Gastrocnemius medialis (tissue), 4 donors: ENCODE data around the gene MUC5B.
A peak's percentile ranks its signal among the peaks of the same experiment; 100 is the strongest.

Source experiments
- POLR2A ChIP-seq, 2 donors: fragments of 450-650 bp; IDR thresholded peaks; one replicate each; pipeline ENCODE4 v1.6.1; 2017; ENCODE audit warnings: antibody characterized with exemption in 2 of 2, mild to moderate bottlenecking in 2 of 2, moderate library complexity in 2 of 2
- TF ChIP-seq, protein P1 (sequence below), 5 experiments: fragments of 450-650 bp in 3 of 5; fragments of 200-600 bp in 2 of 5; sonication (generic) in 2 of 5; IDR thresholded peaks in 4 of 5; conservative IDR thresholded peaks in 1 of 5; 1 replicate in 4 of 5; 2 replicates in 1 of 5; pipeline ENCODE4 v1.5.1; 2016 to 2019; ENCODE audit warnings: antibody characterized with exemption in 5 of 5, mild to moderate bottlenecking in 3 of 5, moderate library complexity in 3 of 5

DNA sequence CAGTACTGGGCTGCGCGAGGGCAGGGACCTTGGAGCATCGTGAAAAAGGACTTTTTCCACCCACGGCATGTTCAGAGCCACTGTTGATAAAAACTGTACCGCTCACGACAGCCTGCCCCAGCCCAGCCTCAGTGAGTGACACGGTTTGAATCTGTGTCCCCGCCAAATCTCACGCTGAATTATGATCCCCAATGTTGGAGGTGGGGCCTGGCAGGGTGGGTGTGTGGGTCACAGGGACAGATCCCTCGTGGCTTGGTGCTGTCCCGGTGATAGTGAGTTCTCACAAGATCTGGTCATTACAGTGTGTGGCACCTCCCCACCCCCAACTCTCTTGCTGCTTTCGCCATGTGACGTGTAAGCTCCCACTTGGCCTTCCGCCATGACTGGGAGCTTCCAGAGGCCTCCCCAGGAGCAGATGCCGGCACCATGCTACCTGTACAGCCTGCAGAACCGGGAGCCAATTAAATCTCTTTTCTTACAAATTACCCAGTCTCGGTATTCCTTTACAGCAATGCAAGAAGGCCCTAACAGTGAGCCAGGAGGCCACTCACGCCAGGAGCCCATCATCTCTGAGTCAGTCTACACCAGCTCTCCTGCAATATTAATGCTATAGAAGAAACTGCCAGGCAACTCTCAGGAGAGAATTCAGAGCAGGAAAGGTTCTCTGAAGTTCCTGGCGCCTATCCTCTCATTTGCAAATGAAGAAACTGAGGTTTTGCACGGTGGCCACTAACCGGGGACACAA lies 85.3 kb downstream of the MUC5B start:
- TF ChIP-seq, protein P1, sequence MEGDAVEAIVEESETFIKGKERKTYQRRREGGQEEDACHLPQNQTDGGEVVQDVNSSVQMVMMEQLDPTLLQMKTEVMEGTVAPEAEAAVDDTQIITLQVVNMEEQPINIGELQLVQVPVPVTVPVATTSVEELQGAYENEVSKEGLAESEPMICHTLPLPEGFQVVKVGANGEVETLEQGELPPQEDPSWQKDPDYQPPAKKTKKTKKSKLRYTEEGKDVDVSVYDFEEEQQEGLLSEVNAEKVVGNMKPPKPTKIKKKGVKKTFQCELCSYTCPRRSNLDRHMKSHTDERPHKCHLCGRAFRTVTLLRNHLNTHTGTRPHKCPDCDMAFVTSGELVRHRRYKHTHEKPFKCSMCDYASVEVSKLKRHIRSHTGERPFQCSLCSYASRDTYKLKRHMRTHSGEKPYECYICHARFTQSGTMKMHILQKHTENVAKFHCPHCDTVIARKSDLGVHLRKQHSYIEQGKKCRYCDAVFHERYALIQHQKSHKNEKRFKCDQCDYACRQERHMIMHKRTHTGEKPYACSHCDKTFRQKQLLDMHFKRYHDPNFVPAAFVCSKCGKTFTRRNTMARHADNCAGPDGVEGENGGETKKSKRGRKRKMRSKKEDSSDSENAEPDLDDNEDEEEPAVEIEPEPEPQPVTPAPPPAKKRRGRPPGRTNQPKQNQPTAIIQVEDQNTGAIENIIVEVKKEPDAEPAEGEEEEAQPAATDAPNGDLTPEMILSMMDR (IDR thresholded peaks at IDR 0.05 in 4 of 5, conservative IDR thresholded peaks at IDR 0.05 in 1 of 5): no peak
- TF ChIP-seq POLR2A (IDR thresholded peaks at IDR 0.05): peak in 1 of 2 donors; percentile 35
